ENCODE results near the gene C14orf132. TPM values are rescaled to one million over a fixed set of nuclear protein-coding genes. Genes with fewer than 3 reads are reported as not detected.
A peak's percentile ranks its signal among the peaks of the same experiment; 100 is the strongest.

The C14orf132 gene
- total RNA-seq, 1 experiment from 2014 or later, result 1.3 TPM

DNA sequence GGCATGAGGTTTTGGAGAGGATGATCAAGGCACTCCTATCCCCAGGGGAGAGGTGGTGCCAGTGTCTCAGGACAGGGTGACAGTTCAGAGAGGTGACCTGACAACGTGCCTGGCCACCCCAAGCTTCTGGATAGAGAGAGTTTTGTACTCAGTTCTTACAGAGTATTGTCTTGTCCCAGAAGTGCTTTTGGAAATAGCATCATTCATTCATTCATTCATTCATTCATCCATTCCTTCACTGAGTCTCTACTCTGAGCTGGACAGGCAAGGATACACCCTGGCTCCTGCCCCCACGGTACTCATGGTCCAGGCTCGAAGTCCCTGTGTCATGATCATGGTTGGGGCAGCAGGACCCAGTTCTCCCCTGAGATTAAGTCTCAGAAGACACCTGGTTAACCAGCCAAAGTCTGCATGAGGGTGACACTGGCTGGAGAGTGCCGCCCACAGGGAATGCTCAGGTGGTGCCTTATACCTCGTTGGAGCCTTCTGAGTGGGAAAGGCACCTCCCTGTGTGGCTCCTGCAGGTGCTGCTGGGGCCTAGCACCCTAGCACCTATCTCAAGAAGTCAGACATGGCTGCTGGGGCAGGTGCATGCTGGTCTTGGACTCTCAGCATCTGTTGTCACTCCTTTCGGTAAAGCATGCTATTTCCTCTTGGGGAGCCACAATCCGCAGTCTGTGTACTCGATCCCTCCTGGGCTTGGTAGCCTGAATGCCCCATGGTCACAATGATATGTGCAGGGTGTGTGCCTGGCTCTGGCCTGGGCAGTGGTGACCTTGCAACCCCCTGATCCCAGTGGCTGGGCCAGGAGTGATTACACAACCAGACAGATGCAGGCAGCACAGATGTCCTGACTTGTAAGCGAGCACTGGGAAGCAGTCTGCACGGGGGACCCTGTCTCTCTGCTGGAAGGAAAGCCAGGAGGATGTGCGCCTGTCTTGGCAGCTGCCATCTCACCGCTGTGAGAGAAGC lies 57.8 kb downstream of the C14orf132 start:
- TF ChIP-seq, protein P1, sequence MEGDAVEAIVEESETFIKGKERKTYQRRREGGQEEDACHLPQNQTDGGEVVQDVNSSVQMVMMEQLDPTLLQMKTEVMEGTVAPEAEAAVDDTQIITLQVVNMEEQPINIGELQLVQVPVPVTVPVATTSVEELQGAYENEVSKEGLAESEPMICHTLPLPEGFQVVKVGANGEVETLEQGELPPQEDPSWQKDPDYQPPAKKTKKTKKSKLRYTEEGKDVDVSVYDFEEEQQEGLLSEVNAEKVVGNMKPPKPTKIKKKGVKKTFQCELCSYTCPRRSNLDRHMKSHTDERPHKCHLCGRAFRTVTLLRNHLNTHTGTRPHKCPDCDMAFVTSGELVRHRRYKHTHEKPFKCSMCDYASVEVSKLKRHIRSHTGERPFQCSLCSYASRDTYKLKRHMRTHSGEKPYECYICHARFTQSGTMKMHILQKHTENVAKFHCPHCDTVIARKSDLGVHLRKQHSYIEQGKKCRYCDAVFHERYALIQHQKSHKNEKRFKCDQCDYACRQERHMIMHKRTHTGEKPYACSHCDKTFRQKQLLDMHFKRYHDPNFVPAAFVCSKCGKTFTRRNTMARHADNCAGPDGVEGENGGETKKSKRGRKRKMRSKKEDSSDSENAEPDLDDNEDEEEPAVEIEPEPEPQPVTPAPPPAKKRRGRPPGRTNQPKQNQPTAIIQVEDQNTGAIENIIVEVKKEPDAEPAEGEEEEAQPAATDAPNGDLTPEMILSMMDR (IDR thresholded peaks at IDR 0.05; ENCODE audit: unreplicated experiment), result no peak
- intact Hi-C loops (cut with micrococcal nuclease; ENCODE audit: unreplicated experiment), result loop anchor here (5.0 to 10.0 kb wide), 2 partner anchors 202 to 535 kb away; no protein-coding TSS in a partner anchor
- CTCF ChIA-PET, result no interaction called here
- Mint-ChIP-seq H3K27ac (ENCODE audit: unreplicated experiment) (no peak overlapping the region), H3K9me3 (ENCODE audit: low read depth, unreplicated experiment) (no peaks in the 10 kb centered on the region), H3K4me3 (ENCODE audit: low read depth, unreplicated experiment) (no peak overlapping the region), H3K36me3 (ENCODE audit: insufficient read depth, unreplicated experiment) (no peaks in the 10 kb centered on the region), H3K27me3 (ENCODE audit: unreplicated experiment) (peaks cover 17% of the 10 kb centered on the region), H3K4me1 (ENCODE audit: low read depth, unreplicated experiment) (no peaks in the 10 kb centered on the region)
- DNase-seq, result no peak
- no TSS peak for BruUV-seq (replicated peaks)

DNA sequence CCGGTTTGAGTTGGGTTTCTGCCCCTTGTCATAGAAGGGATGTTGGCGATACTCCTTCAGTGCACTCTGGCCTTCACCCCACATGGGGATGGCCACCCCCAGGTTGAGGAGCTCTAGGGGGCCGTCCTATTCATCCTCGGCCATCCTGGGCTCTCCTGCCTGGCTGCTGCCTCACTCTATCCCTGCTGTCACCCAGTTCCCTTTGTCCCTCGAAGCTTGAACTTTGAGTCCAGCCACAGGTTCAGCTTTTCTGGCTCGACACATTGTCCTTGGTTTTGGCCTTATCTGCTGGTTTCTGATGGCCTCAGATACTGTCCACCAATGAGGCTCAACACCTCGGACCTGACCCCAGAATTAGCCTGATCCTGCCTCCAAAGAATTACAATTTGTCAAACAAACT lies 58.6 kb downstream of the C14orf132 start:
- no peaks in the 10 kb centered on the region for H3K36me3 Mint-ChIP-seq (ENCODE audit: insufficient read depth, unreplicated experiment)

DNA sequence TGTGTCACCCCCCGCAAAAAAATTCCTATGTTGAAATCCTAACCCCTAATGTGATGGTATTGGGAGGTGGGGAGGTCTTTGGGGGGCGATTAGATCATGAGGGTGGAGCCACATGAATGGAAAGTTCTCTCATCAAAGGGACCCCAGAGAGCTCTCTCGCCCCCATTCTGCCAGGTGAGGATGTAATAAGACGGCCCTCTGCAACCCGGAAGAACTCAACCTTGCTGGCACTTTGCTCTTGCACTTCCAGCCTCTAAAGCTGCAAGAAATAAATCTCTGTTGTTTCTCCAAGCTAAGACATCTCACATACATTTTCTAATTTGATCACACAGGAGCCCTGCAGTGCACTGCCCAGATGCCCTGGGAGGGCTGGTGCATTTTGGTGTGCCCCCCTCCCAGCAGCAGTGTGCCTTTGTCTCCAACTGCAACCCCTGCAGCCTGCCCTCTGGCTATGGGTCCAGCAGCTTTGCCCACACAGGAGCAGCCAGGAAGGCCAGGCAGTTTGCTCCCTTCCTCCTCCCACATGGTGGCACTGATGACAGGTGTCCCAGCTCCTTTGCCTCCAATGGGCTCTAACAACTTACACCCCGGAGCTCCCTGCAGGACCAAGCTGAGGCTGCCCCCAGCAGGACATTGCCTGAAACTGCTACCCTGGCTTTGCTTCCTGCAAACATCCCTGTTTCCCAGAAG lies 59.3 kb downstream of the C14orf132 start:
- H3K27ac Mint-ChIP-seq (ENCODE audit: unreplicated experiment), result no peak overlapping the region
- H3K4me1 Mint-ChIP-seq (ENCODE audit: low read depth, unreplicated experiment), result no peaks in the 10 kb centered on the region
- H3K36me3 Mint-ChIP-seq (ENCODE audit: insufficient read depth, unreplicated experiment), result no peaks in the 10 kb centered on the region
- H3K4me3 Mint-ChIP-seq (ENCODE audit: low read depth, unreplicated experiment), result no peak overlapping the region
- intact Hi-C loops (cut with micrococcal nuclease; ENCODE audit: unreplicated experiment), result loop anchor here (1.0 to 10.0 kb wide), 4 partner anchors 42 to 536 kb away; no protein-coding TSS in a partner anchor
- no peaks in the 10 kb centered on the region for H3K9me3 Mint-ChIP-seq (ENCODE audit: low read depth, unreplicated experiment)
- H3K27me3 Mint-ChIP-seq (ENCODE audit: unreplicated experiment), result peaks cover 12% of the 10 kb centered on the region
- DNase-seq, result peak; percentile 72
- CTCF ChIA-PET, result interaction anchor here (0.7 to 1.9 kb wide), 9 partner anchors 15 to 204 kb away, joined by 3 to 45 read pairs (median 3); no protein-coding TSS in a partner anchor
- no TSS peak for BruUV-seq (replicated peaks)
- TF ChIP-seq, protein P1 (IDR thresholded peaks at IDR 0.05; ENCODE audit: unreplicated experiment), result peak; percentile 43

More for the DNA sequence above, 58.6 kb downstream of the C14orf132 start:
- Mint-ChIP-seq H3K4me3 (ENCODE audit: low read depth, unreplicated experiment) (no peak overlapping the region), H3K27me3 (ENCODE audit: unreplicated experiment) (peaks cover 12% of the 10 kb centered on the region), H3K27ac (ENCODE audit: unreplicated experiment) (no peak overlapping the region), H3K4me1 (ENCODE audit: low read depth, unreplicated experiment) (no peaks in the 10 kb centered on the region), H3K9me3 (ENCODE audit: low read depth, unreplicated experiment) (no peaks in the 10 kb centered on the region)
- DNase-seq, result no peak
- TF ChIP-seq, protein P1 (IDR thresholded peaks at IDR 0.05; ENCODE audit: unreplicated experiment), result no peak
- CTCF ChIA-PET, result interaction anchor here (1.4 to 1.9 kb wide), 2 partner anchors 42 to 99 kb away, joined by 17 to 45 read pairs; no protein-coding TSS in a partner anchor
- no TSS peak for BruUV-seq (replicated peaks)
- intact Hi-C loops (cut with micrococcal nuclease; ENCODE audit: unreplicated experiment), result loop anchor here (1.0 to 10.0 kb wide), 4 partner anchors 41 to 535 kb away; no protein-coding TSS in a partner anchor

DNA sequence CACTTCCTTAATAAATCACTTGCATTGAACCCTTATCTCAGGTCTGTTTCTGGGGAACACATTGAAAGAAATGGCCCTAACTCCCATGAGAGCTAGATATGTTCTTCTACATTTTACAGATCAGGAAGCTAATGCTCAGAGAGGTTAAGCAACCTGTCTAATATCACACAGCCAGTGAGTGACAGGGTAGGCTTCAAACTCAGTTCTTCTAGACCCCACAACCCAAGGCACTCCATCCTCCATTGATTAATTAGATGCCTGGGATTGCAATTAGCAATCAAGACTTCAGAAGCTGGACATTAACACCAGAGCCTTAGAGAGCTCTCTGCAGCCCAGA lies 59.8 kb downstream of the C14orf132 start:
- CTCF ChIA-PET, result interaction anchor here (0.7 to 1.9 kb wide), 9 partner anchors 16 to 204 kb away, joined by 3 to 45 read pairs (median 3); no protein-coding TSS in a partner anchor
- H3K4me3 Mint-ChIP-seq (ENCODE audit: low read depth, unreplicated experiment), result no peak overlapping the region
- no peaks in the 10 kb centered on the region for H3K9me3 Mint-ChIP-seq (ENCODE audit: low read depth, unreplicated experiment)
- TF ChIP-seq, protein P1 (IDR thresholded peaks at IDR 0.05; ENCODE audit: unreplicated experiment), result peak; percentile 2
- intact Hi-C loops (cut with micrococcal nuclease; ENCODE audit: unreplicated experiment), result loop anchor here (1.0 to 10.0 kb wide), 4 partner anchors 43 to 537 kb away; no protein-coding TSS in a partner anchor
- H3K36me3 Mint-ChIP-seq (ENCODE audit: insufficient read depth, unreplicated experiment), result no peaks in the 10 kb centered on the region
- DNase-seq, result no peak
- no TSS peak for BruUV-seq (replicated peaks)
- no peaks in the 10 kb centered on the region for H3K4me1 Mint-ChIP-seq (ENCODE audit: low read depth, unreplicated experiment)
- no peak overlapping the region for H3K27ac Mint-ChIP-seq (ENCODE audit: unreplicated experiment)
- peaks cover 12% of the 10 kb centered on the region for H3K27me3 Mint-ChIP-seq (ENCODE audit: unreplicated experiment)
